ENCODE data around the gene TEX11. TPM values are rescaled to one million over a fixed set of nuclear protein-coding genes. Genes with fewer than 3 reads are reported as not detected.
"Not testable (repeated sequence)": the region's sequence is repeated elsewhere in the genome, so short reads cannot be mapped to it uniquely, and the experiment has no call there.

TEX11 gene
- total RNA-seq, 1 experiment from 2014 or later, result 0.03 TPM

DNA sequence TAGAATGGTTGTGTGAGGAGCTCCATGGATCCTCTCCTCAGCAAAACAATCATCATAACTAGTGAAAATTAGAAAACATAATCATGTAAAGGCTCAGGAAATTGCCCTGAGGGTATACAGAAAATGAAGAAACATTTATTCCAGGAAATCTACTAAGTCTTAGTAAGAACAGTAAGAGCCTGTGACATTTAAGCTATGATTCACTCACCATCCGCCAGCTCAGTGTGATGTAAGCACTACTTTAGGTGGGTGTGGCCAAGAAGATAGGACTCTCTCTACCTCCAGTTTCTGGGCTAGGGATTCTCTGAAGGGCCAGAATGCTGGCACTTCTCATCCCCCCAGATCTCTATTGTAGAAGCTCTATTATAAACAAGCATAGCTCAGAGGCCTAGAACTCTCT is 316.4 kb downstream of the TEX11 start:
- no peak for DNase-seq

GRCh38 chrX:70587158-70587557 is 321.4 kb downstream of the TEX11 start:
- not testable (repeated sequence) for H3K4me3 ChIP-seq (ENCODE audit: insufficient read depth, low read depth, low read length); H3K27me3 ChIP-seq (ENCODE audit: control insufficient read depth, insufficient read depth, low read length); DNase-seq; H3K36me3 ChIP-seq (replicated peaks; ENCODE audit: control insufficient read depth, insufficient read depth, low read length)

More for the DNA sequence above, 316.4 kb downstream of the TEX11 start:
- no peaks in the 10 kb centered on the region; the same call in 1 of the 2 replicates for H3K27me3 ChIP-seq (ENCODE audit: control insufficient read depth, insufficient read depth, low read length)
- no peaks in the 10 kb centered on the region for H3K36me3 ChIP-seq (replicated peaks; ENCODE audit: control insufficient read depth, insufficient read depth, low read length)
- no peak overlapping the region for H3K4me3 ChIP-seq (ENCODE audit: insufficient read depth, low read depth, low read length)

DNA sequence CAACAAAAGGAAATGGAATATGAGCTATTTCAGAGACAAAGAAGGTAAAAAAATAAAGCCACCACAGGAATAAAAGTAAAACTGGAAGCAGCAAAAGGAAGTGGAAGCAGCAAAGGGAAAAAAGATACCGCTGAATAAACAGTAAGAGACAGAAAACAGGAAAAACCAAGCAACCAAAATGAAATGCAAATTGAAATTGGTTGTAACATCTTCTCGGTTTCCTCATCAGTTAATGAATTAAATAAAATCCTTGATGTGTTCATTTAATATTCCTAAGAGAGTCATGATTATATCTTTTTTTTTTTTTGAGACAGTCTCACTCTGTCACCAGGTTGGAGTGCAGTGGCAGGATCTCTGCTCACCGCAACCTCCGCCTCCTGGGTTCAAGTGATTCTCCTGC is 331.1 kb downstream of the TEX11 start:
- Histone ChIP-seq H3K4me3 (ENCODE audit: insufficient read depth, low read depth, low read length) (no peak overlapping the region), H3K27me3 (ENCODE audit: control insufficient read depth, insufficient read depth, low read length) (no peaks in the 10 kb centered on the region), H3K36me3 (replicated peaks; ENCODE audit: control insufficient read depth, insufficient read depth, low read length) (no peaks in the 10 kb centered on the region)
- DNase-seq, result no peak

DNA sequence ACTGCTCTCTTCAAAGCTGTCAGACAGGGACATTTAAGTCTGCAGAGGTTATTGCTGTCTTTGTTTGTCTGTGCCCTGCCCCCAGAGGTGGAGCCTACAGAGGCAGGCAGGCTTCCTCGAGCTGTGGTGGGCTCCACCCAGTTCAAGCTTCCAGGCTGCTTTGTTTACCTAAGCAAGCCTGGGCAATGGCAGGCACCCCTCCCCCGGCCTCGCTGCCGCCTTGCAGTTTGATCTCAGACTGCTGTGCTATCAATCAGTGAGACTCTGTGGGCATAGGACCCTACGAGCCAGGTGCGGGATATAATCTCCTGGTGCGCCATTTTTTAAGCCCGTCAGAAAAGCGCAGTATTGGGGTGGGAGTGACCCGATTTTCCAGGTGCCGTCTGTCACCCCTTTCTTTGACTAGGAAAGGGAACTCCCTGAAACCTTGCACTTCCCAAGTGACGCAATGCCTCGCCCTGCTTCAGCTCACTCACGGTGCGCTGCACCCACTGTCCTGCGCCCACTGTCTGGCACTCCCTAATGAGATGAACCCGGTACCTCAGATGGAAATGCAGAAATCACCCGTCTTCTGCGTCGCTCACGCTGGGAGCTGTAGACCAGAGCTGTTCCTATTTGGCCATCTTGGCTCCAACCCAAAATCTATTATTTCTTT is 338.5 kb downstream of the TEX11 start:
- H3K36me3 ChIP-seq (replicated peaks; ENCODE audit: control insufficient read depth, insufficient read depth, low read length); H3K4me3 ChIP-seq (ENCODE audit: insufficient read depth, low read depth, low read length); H3K27me3 ChIP-seq (ENCODE audit: control insufficient read depth, insufficient read depth, low read length); DNase-seq: not testable (repeated sequence)

DNA sequence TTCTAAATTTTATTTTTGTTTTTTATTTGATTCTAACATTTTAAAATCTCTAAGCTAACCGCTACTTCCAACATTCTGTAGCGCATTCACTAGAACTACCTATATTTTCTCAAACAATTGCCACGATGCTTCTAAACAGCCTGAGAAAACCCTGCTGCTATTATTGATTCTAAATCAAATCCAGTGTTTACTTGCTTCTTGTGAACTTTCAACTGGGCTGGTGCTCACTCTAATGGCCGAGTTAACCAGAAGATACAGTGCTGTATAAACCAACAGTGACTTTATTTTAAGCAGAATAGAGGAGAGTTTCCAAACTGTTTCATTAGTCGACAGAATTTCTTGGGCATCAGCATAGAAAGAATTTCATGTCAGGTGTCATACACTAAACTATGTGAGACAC is 353.6 kb downstream of the TEX11 start:
- Histone ChIP-seq H3K36me3 (replicated peaks; ENCODE audit: control insufficient read depth, insufficient read depth, low read length) (no peaks in the 10 kb centered on the region), H3K27me3 (ENCODE audit: control insufficient read depth, insufficient read depth, low read length) (no peaks in the 10 kb centered on the region), H3K4me3 (ENCODE audit: insufficient read depth, low read depth, low read length) (no peak overlapping the region)
- no peak for DNase-seq

DNA sequence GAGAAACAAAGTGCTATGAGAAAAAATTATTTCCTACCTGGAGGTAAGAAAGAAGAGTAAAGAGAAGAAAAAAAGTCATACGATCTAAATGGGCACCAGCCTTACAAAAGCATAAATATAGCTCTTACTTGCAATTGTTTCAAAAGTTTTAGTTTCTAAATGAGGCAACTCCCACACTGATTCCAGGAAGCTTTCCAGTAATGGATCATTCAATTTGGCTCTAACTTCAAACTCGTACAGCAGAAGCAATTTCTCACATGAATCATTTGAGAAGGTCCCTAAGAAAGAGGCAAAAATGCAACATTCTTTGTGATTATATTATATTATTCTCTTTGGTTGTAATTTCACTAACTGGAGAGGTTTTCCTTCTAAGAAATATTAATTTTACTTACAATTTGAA is 354.0 kb downstream of the TEX11 start:
- Histone ChIP-seq H3K4me3 (ENCODE audit: insufficient read depth, low read depth, low read length) (no peak overlapping the region), H3K36me3 (replicated peaks; ENCODE audit: control insufficient read depth, insufficient read depth, low read length) (no peaks in the 10 kb centered on the region), H3K27me3 (ENCODE audit: control insufficient read depth, insufficient read depth, low read length) (no peaks in the 10 kb centered on the region)
- DNase-seq, result no peak

DNA sequence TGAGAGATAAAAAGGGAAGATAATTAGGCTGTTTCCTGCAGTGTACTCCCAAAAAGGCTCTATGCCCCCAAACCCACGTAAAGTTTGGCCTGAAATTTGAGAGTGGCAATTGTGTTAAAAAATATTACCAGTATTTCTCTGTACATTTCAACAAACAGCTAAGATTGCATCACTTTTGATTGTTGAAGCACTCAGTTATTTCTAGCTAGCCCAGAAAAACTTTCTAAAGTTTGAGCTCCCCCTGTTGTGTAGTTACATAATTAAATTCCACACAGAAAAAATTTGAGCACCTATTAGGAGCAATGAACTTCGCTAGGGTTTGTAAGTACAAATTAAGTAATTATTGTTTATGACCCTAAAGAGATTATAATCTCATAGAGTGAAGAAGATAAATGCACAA is 354.4 kb downstream of the TEX11 start:
- no peaks in the 10 kb centered on the region for H3K36me3 ChIP-seq (replicated peaks; ENCODE audit: control insufficient read depth, insufficient read depth, low read length)
- H3K4me3 ChIP-seq (ENCODE audit: insufficient read depth, low read depth, low read length), result no peak overlapping the region
- no peak for DNase-seq
- no peaks in the 10 kb centered on the region for H3K27me3 ChIP-seq (ENCODE audit: control insufficient read depth, insufficient read depth, low read length)

- H3K4me3 ChIP-seq (ENCODE audit: insufficient read depth, low read depth, low read length), result no peak overlapping the region
- no peaks in the 10 kb centered on the region for H3K36me3 ChIP-seq (replicated peaks; ENCODE audit: control insufficient read depth, insufficient read depth, low read length)
- DNase-seq, result no peak
- H3K27me3 ChIP-seq (ENCODE audit: control insufficient read depth, insufficient read depth, low read length), result no peaks in the 10 kb centered on the region
Measured at GRCh38 chrX:70553516-70553915, 355.0 kb downstream of the TEX11 start.

GRCh38 chrX:70552130-70552704 is 356.3 kb downstream of the TEX11 start:
- Histone ChIP-seq H3K4me3 (ENCODE audit: insufficient read depth, low read depth, low read length) (no peak overlapping the region), H3K27me3 (ENCODE audit: control insufficient read depth, insufficient read depth, low read length) (no peaks in the 10 kb centered on the region), H3K36me3 (replicated peaks; ENCODE audit: control insufficient read depth, insufficient read depth, low read length) (no peaks in the 10 kb centered on the region)
- DNase-seq, result no peak

GRCh38 chrX:70549429-70549828 is 359.1 kb downstream of the TEX11 start:
- Histone ChIP-seq H3K4me3 (ENCODE audit: insufficient read depth, low read depth, low read length) (no peak overlapping the region), H3K27me3 (ENCODE audit: control insufficient read depth, insufficient read depth, low read length) (no peaks in the 10 kb centered on the region), H3K36me3 (replicated peaks; ENCODE audit: control insufficient read depth, insufficient read depth, low read length) (no peaks in the 10 kb centered on the region)
- no peak for DNase-seq

DNA sequence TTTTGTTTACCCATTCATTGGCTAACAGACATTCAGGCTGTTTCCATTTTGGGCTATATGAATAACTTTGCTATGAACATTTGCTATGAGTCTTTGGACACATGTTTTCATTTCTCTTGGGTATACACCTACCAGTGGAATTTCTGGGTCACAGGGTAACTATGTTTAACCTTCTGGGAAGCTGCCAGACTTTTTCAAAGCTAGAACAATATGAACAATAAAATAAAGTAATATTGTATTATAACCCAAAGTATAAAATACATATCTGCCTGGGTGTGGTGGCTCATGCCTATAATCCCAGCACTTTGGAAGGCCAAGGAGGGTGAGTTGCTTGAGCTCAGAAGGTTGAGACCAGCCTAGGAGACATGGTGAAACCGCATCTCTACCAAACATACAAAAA is 373.3 kb downstream of the TEX11 start:
- Histone ChIP-seq H3K36me3 (replicated peaks; ENCODE audit: control insufficient read depth, insufficient read depth, low read length) (no peaks in the 10 kb centered on the region), H3K4me3 (ENCODE audit: insufficient read depth, low read depth, low read length) (no peak overlapping the region), H3K27me3 (ENCODE audit: control insufficient read depth, insufficient read depth, low read length) (no peaks in the 10 kb centered on the region)
- DNase-seq, result no peak

DNA sequence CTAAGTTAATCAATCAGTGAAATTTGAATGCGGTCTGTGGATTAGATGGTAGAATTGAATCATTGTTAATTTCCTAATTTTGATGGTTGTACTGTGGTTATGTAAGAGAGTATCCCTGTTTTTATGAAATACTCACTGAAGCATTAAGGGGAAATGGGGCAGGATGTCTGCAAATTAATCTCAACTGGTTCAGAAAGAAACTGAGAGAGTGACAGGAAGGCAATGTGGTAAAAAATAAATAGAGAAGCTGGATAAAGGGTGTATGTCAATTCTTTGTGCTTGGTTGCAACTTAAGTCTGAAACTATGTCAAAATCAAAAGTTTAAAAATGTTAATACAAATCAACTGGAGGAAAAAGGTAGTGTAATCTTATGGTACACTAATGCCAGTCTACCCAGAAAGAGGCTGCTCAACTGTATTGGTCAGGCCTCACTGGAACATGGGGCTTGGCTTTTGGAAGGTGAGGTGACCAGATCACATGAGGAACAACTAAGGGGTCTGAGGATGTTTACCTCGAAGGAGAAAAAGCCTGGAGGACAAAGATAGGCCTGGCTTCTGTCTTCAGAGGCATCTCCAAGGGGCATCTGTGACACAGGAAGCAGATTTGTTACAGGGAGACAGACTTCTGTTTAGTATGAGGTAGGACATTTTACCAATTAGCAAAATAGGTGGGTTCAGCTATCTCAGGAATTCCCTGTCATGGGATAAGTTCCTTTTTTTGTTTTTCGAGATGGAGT is 380.7 kb downstream of the TEX11 start:
- DNase-seq, result no peak
- no peaks in the 10 kb centered on the region for H3K36me3 ChIP-seq (replicated peaks; ENCODE audit: control insufficient read depth, insufficient read depth, low read length)
- H3K4me3 ChIP-seq (ENCODE audit: insufficient read depth, low read depth, low read length), result no peak overlapping the region
- H3K27me3 ChIP-seq (ENCODE audit: control insufficient read depth, insufficient read depth, low read length), result no peaks in the 10 kb centered on the region

- Histone ChIP-seq H3K4me3 (ENCODE audit: insufficient read depth, low read depth, low read length) (no peak overlapping the region), H3K27me3 (ENCODE audit: control insufficient read depth, insufficient read depth, low read length) (no peaks in the 10 kb centered on the region), H3K36me3 (replicated peaks; ENCODE audit: control insufficient read depth, insufficient read depth, low read length) (no peaks in the 10 kb centered on the region)
- DNase-seq, result no peak
Measured at GRCh38 chrX:70527053-70527452, 381.5 kb downstream of the TEX11 start.

DNA sequence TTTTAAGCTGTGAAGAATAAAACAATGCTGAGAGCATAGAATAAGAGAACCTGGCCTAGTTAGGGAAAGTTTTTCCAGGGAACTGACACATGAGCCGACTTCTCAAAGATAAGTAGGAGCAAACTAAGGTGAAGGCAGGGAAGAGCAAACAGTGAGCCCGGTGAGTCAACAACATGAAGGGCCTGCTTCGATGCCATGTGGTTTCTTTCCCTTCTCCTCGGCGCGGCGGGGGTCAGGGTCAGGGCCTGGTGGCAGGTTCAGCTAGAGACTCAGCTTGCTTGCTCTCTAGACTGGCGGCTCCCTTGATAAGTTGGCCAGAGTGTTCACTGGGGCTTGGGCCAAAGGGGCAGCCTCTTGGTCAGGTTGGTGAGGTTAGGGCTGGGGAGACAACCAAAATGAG is 382.8 kb downstream of the TEX11 start:
- Histone ChIP-seq H3K27me3 (ENCODE audit: control insufficient read depth, insufficient read depth, low read length) (no peaks in the 10 kb centered on the region), H3K4me3 (ENCODE audit: insufficient read depth, low read depth, low read length) (no peak overlapping the region), H3K36me3 (replicated peaks; ENCODE audit: control insufficient read depth, insufficient read depth, low read length) (no peaks in the 10 kb centered on the region)
- no peak for DNase-seq

DNA sequence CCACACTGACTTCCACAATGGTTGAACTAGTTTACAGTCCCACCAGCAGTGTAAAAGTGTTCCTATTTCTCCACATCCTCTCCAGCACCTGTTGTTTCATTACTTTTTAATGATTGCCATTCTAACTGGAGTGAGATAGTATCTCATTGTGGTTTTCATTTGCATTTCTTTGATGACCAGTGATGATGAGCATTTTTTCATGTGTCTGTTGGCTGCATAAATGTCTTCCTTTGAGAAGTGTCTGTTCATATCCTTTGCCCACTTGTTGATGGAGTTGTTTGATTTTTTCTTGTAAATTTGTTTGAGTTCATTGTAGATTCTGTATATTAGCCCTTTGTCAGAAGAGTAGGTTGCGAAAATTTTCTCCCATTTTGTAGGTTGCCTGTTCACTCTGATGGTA is 392.8 kb downstream of the TEX11 start:
- not testable (repeated sequence) for DNase-seq; H3K36me3 ChIP-seq (replicated peaks; ENCODE audit: control insufficient read depth, insufficient read depth, low read length); H3K4me3 ChIP-seq (ENCODE audit: insufficient read depth, low read depth, low read length); H3K27me3 ChIP-seq (ENCODE audit: control insufficient read depth, insufficient read depth, low read length)

Data from H7 (cell line).